Head of caudate nucleus (tissue), 42 donors: ENCODE data around the gene SQOR.

Source experiments
- DNase-seq, 42 donors: peaks; one replicate each; pipeline versions ENCODE4 v3.0.0 to v3.0.0-alpha.2; 2020 to 2021; ENCODE audit warnings: mixed read lengths in 7 of 42
- intact Hi-C: fragments of 100-400 bp; cut with DNase I; formaldehyde crosslinking; loops from one replicate; pipeline ENCODE4 v1.15.0; 2022

SQOR gene

GRCh38 chr15:45634432-45635190 is at the start of gene SQOR:
Gene SQOR (plus strand): TSS chr15:45635029. CDS start chr15:45658924, 23,895 bp downstream.
- intact Hi-C loops, result no loop called here
- peak in 40 of 42 donors; percentile 18 to 69 (median 46) for DNase-seq

- intact Hi-C loops, result loop anchor here (10.0 kb wide), 1 partner anchor 130 kb away; no protein-coding TSS in a partner anchor
- no peak for DNase-seq
Measured at GRCh38 chr15:45585069-45585791, 49.6 kb upstream of the SQOR start.

- DNase-seq, result no peak
- intact Hi-C loops, result loop anchor here (2.0 to 10.0 kb wide), 2 partner anchors 63 to 131 kb away; partner anchors contain the start of gene SLC30A4
Measured at GRCh38 chr15:45586125-45586524, 48.7 kb upstream of the SQOR start.

GRCh38 chr15:45586601-45587094 is 48.2 kb upstream of the SQOR start:
- intact Hi-C loops, result loop anchor here (2.0 to 10.0 kb wide), 2 partner anchors 64 to 132 kb away; partner anchors contain the start of gene SLC30A4
- peak in 1 of 42 donors; percentile 8 for DNase-seq

- intact Hi-C loops, result loop anchor here (2.0 to 10.0 kb wide), 2 partner anchors 64 to 132 kb away; partner anchors contain the start of gene SLC30A4
Measured at GRCh38 chr15:45587095-45587862, 47.5 kb upstream of the SQOR start, which contains the start of gene BLOC1S6. Gene BLOC1S6 (plus strand): TSS chr15:45587379. CDS start chr15:45587444, 65 bp downstream.

GRCh38 chr15:45587863-45588170 is 47.0 kb upstream of the SQOR start:
- DNase-seq, result no peak
- intact Hi-C loops, result loop anchor here (2.0 to 10.0 kb wide), 2 partner anchors 65 to 133 kb away; partner anchors contain the start of gene SLC30A4

More at GRCh38 chr15:45587095-45587862, 47.5 kb upstream of the SQOR start, which contains the start of gene BLOC1S6:
- DNase-seq, result peak; percentile 82 to 97 (median 92)

GRCh38 chr15:45588219-45588875 is 46.5 kb upstream of the SQOR start:
- DNase-seq, result no peak
- intact Hi-C loops, result loop anchor here (10.0 kb wide), 1 partner anchor 134 kb away; no protein-coding TSS in a partner anchor

GRCh38 chr15:45589256-45589655 is 45.6 kb upstream of the SQOR start:
- DNase-seq, result no peak
- intact Hi-C loops, result loop anchor here (10.0 kb wide), 1 partner anchor 134 kb away; no protein-coding TSS in a partner anchor

- no peak for DNase-seq
- intact Hi-C loops, result no loop called here
Measured at GRCh38 chr15:45594319-45594718, 40.5 kb upstream of the SQOR start.

GRCh38 chr15:45594835-45595530 is 39.8 kb upstream of the SQOR start:
- no peak for DNase-seq
- intact Hi-C loops, result no loop called here

GRCh38 chr15:45603881-45604280 is 30.9 kb upstream of the SQOR start:
- no peak for DNase-seq
- intact Hi-C loops, result no loop called here

GRCh38 chr15:45604326-45604725 is 30.5 kb upstream of the SQOR start:
- intact Hi-C loops, result no loop called here

GRCh38 chr15:45606413-45606812 is 28.4 kb upstream of the SQOR start:
- DNase-seq, result no peak
- intact Hi-C loops, result no loop called here

More at GRCh38 chr15:45604326-45604725, 30.5 kb upstream of the SQOR start:
- DNase-seq, result no peak

- intact Hi-C loops, result no loop called here
- DNase-seq, result no peak
Measured at GRCh38 chr15:45606841-45607240, 28.0 kb upstream of the SQOR start.

GRCh38 chr15:45611305-45611704 is 23.5 kb upstream of the SQOR start:
- intact Hi-C loops, result loop anchor here (5.0 kb wide), 1 partner anchor 89 kb away; the partner anchor contains the start of gene SLC30A4
- peak in 1 of 42 donors; percentile 27 for DNase-seq

- DNase-seq, result no peak
- intact Hi-C loops, result loop anchor here (5.0 kb wide), 1 partner anchor 91 kb away; the partner anchor contains the start of gene SLC30A4
Measured at GRCh38 chr15:45612790-45613415, 21.9 kb upstream of the SQOR start.

GRCh38 chr15:45616901-45617323 is 17.9 kb upstream of the SQOR start:
- intact Hi-C loops, result no loop called here

More at GRCh38 chr15:45616901-45617323, 17.9 kb upstream of the SQOR start:
- DNase-seq, result peak in 1 of 42 donors; percentile 30
